CD4-positive, alpha-beta T cell treated with Interleukin-6 for 4 hours (primary cell): ENCODE measurements around the gene DHRS3.
"Not testable (repeated sequence)": the region's sequence is repeated elsewhere in the genome, so short reads cannot be mapped to it uniquely, and the experiment has no call there.

Experiments used
- DNase-seq: peaks from one replicate; pipeline ENCODE4 v3.0.0-alpha.2; 2020; ENCODE audit warnings: mixed read lengths

Gene DHRS3

DNA sequence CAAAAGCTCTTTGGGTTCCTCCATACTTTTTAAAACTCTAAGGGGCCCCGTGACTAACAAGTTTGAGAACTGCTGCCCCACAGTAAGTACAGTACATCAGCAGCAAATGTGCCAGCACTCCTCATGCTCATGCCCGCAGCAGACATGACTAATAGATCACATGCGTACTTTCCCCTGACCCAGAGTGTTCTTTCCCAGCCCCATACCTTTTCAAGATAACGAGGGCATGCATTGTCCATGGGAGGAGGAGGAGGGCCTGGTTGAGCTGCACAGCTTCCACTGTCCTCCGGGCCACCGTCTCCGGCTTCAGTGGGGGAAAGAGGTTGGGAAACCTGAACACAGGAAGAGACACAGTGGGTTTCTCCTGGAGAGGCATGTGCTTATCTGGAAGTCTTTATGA lies 45.5 kb downstream of the DHRS3 start:
- no peak for DNase-seq

DNA sequence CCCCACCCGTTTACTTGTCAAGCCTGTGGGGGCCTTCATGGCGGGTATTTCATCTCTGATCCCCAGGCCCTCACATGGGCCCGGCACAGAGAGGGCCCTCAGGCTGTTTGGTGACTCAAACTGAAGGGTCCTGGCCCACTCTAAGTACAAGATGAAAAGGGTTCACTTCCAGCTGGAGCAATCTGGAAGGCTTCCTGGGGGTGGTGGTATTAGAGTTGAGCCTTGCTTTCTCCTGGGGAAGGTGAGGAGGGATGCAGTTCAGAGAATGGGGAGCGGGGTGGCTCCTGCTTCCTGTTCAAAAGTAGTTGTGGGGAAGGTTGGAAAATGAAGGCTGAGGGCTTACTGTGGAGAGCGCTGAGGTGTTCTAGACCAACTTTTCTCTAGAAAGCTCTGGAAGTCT lies 47.7 kb downstream of the DHRS3 start:
- DNase-seq = no peak

DNA sequence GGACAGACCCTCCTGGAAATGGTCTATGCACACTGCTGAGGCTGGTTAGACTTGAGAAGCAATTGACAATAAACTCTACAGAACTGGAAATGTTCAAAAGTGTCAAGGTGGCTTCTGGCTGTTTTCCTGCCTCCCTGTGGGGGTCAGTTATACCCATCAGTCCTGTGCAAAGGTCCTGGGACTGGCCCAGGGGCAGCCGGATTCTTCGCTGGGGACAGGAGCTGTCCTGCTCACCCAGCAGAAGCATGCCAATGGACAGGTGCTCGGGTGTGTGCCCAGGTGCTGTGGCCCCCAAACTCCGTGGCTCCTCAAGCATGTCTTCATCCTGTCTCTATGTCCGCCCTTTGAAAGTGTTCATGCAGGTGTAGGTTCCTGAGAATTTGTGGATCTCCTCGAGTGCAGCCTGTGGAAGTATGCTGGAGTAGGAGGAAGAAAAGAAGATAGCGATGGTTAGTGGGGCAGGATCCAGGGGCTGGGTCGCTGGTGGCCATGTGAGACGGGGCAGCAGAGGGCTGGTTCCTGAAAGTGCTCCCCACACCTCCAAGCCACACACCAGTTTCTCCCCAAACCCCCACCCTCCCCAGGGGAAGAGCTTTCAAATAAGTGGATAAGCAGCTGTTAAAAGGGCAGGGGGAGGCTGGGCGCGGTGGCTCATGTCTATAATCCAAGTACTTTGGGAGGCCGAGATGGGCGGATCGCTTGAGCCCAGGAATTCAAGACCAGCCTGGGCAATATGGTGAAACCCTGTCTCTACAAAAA lies 49.8 kb downstream of the DHRS3 start:
- DNase-seq = no peak

DNA sequence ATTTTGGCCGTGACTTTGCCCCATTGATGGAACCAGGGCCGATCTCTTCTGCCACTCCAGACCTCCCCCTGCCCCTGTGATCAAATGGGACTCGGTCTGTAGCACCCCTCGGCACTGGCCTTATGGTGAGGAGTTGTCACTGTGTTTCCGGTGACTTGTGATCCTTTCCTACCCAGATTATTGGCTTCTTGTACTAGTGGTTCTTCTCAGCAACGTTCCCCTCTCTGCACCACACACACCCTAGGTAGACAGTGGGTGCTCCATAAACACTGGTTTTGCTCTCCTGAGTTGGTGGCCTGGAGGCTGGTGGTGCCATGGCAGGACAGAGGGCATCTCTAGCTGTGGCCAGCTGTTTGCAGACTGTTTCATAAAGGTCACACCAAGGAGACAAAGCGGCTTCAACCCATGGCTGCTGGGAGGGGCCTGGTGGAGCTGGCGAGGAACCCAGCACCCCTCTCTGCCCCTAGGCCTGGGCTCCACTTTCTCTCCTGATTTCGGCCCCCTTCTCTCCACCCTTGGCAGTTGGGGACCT lies 50.7 kb downstream of the DHRS3 start:
- no peak for DNase-seq

DNA sequence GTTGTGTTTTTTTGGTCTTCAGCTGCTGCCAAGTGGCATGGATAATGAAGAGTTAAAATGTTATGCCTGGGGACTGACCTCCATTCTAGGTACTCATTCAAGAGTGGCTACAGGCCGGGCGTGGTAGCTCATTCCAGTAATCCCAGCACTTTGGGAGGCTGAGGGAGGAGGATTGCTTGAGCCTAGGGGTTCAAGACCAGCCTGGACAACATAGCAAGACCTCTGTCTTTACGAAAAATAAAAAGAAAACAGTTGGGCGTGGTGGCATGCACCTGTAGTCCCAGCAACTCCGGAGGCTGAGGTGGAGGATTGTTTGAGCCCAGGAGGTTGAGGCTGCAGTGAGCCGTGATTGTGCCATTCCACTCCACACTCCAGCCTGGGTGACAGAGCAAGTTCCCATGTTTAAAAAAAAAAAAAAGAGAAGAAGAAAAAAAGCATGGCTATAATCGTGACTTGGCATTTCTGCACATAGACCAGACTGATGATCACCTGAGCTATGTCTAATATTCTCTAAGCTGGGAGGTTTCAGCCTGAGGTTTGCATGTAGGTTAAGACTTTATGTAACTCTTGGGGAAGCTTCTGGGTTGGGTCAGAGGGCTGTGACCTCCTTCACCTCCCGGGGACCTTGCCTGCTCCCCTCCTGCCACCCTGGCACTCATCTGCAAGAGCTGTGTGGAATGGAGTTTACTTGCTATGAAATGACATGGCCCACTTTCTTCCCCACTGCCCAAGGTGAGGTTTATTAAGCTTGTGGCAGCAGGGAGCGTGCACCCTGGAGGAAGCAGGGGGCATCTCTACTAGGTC lies 51.3 kb downstream of the DHRS3 start:
- no peak for DNase-seq

DNA sequence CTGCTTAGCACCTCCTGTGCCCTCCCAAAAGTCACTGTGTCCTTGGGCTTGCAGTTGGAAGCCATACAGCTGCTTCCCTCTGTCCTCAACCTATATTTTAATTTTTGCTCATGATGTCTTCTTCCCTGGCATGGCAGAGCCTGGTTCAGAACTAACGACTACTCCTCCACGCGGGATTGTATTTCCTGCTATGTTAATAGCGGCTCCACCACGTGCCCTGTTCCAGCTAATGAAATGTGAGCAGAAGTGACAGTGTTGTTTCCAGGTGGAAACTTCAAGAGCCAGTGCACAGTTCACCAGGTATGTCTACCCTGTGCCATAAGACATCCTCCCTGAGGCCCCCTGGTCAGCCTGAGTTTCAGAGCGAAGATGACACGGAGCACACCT lies 52.1 kb downstream of the DHRS3 start:
- no peak for DNase-seq

DNA sequence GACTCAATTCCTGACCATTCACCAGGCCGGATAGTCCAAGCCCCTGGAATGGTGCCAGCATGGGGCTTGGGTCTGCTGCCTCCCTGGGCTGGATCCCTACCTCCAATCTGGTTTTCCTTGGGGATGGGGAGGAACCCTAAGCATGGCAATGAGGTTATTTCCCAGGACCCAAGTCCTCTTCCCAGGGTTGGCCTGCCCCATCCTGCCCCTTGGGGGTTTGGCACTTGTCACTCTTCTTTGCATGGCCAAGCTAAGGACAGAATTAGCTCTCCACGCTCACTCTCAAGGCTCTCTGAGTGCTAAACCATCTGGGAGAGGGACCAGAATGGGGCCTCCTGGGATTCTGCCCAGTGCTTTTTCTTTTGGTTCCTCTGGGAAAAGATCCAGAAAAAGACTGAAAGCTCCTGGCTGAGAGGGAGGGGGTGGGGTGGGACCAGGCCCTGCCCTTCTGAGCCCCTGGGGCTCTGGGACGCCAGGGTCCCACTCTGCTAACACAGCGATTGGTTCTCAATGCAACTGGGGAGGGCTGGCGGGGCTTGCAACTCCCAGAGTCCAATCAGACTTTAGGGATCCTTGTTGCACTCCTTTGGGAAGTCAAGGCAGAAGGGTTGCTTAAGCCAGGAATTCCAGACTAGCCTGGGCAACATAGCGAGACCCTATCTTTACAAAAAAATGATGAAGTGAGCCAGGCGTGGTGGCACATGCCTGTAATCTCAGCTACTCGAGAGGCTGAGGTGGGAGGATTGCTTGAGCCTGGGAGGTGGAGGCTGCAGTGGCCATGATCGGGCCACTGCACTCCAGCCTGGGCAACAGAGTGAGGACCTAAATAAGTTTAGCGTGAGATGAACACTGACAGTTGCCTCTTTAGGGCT lies 52.7 kb downstream of the DHRS3 start:
- DNase-seq = no peak

DNA sequence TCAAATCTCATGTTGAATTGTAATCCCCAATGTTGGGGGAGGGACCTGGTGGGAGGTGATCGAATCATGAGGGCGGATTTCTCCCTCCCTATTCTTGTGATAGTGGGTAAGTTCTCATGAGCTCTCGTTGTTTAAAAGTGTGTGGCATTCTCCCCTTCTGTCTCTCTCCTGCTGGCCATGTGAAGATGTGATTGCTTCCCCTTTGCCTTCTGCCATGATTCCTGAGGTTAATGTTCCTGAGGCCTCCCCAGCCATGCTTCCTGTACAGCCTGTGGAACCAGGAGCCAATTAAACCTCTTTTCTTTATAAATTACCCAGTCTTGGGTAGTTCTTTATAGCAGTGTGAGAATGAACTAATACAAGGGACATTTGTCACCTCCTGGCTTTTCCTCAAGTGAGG lies 53.8 kb downstream of the DHRS3 start:
- DNase-seq = not testable (repeated sequence)

DNA sequence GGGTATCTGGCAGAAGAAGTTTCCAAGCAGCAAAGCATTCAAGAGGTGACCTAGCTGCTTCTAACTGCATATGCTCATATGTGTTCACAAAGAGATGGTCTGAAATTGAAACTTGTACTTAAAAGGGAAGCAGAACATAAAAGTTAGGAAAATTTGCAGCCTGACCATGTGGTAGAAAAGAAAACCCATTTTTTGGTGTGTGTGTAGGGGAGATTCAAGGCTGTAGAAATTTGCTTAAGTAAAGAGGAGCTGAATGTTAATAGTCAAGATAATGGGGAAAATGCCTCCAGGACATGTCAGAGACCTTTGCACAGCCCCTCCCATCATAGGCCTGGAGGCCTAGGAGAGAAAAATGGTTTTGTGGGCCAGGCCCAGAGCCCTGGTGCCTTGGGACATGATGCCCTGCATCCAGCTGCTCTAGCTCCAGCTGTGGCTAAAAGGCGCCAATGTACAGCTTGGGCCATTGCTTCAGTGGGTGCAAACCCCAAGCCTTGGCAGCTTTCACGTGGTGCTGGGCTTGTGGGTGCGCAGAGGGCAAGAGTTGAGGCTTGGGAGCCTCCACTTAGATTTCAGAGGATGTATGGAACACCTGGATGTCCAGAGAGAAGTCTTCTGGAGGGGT lies 54.9 kb downstream of the DHRS3 start:
- DNase-seq = no peak

DNA sequence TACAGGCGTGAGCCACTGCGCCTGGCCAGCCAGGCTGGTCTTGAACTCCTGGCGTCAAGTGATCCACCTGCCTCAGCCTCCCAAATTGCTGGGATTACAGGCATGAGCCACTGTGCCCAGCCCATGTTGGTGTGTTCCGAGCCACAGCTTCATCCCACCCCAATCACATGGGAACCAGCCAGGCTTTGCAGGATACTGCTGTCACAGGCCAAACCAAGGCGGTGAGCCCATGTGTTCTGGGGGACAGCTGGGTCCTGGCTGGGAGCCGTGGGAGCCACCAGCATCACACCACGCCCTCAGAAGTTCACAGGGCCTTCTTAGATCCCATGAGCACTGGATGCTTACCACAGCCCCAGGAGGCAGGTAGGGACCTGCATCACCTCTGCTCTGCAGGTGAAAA lies 56.9 kb downstream of the DHRS3 start:
- no peak for DNase-seq

DNA sequence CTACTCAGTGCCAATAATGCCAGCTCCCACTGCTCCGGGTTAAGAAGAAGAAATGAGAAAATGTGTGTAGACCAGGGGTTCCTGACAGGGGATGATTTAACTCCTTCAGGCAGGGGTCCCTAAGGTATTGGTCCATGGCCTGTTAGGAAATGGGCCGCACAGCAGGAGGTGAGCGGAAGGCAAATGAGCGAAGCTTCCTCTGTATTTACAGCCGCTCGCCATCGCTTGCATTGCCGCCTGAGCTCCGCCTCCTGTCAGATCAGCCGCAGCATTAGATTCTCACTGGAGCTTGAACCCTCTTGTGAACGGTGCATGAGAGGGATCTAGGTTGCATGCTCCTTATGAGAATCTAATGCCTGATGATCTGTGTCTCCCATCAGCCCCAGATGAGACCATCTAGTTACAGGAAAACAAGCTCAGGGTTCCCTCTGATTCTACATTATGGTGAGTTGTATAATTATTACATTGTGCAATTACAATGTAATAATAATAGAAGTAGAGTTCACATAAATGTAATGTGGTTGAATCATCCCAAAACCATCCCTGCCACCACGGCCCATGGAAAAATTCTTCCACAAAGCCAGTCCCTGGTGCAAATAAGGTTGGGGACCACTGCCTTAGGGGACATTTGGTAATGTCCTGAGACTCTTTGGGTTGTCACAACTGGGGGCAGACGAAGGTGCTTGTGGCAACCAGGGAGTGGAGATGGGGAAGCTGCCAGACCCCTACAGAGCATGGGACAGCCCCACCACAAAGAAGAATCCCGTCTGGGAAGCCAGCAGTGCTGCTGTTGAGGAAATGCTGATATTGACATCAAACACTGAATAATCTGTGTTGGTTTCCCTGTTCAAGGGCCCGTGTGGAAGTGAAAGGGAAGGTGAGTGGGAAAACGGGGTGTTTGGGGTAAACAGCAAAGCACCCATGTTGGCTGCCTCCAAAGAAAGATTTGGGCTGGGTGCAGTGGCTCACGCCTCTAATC lies 60.8 kb downstream of the DHRS3 start:
- DNase-seq = no peak

DNA sequence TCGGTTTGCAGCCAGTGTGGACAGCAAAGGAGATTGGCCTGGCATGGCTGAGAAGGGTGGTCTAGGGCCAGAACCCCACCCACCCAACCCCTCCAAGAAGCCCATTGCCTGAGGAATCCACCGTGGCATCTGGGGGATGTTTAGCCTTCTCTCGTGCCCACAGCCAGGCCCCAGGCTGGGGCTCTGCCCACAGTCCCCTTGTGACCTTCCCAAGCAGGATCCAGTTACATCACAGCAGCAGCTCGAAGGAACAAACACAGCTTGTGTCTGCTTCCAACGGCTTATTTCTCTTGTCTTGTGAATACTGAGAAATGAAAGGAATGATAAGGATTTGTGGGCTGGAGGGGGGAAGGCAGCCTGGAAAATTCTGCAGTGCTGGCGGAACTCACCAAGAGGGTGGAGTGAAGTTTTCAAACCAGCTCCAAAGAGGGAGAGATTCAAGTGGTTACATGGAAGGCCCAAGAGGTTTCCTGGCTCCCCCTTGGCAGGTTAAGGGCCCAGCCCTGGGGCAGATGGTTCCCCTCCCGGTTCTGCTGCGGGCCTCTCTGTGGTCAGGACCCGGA lies 61.6 kb downstream of the DHRS3 start:
- DNase-seq = no peak

DNA sequence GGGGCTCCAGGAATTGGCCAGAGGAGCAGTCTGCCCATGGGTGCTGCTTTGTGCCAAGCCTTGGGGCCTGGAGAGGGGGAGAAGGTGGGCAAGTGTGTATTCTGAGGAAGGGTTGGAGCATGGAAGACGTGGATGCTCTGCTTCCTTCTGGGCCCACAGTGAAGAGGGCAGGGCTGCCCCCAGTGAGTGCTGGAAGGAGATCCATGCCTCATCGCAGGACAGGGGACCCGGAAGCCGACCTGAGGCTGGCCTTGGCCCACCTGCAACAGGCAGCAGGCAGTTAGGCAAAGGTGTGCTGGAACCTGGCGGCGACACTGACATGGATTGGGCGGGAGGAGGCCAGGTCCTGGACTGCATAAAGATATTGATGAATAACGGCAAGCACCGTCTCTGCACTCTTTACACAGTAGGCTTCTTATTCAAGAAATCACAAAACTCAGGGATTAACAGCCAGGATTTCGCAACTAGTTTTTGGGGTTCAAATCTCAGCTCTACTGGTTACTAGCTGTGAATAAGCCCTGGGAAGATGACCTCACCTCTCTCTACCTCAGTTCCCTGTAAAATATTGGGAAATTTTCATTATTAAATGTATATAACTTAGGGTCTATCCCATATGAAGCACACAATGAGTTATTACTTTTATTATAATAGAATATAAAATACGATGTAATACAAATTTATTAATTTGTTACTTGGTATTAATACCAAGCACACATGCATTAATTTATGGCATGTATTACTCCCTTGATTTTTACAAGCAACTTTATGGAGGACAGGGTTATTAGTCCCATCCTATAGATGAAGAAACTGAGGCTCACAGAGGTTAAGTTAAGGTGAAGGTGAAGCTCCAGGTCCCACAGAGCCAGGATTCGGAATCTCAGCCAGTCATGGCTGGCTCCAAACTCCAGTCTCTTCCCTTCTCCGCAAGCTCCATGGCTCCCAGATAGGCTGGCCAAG lies 62.3 kb downstream of the DHRS3 start:
- DNase-seq = no peak

DNA sequence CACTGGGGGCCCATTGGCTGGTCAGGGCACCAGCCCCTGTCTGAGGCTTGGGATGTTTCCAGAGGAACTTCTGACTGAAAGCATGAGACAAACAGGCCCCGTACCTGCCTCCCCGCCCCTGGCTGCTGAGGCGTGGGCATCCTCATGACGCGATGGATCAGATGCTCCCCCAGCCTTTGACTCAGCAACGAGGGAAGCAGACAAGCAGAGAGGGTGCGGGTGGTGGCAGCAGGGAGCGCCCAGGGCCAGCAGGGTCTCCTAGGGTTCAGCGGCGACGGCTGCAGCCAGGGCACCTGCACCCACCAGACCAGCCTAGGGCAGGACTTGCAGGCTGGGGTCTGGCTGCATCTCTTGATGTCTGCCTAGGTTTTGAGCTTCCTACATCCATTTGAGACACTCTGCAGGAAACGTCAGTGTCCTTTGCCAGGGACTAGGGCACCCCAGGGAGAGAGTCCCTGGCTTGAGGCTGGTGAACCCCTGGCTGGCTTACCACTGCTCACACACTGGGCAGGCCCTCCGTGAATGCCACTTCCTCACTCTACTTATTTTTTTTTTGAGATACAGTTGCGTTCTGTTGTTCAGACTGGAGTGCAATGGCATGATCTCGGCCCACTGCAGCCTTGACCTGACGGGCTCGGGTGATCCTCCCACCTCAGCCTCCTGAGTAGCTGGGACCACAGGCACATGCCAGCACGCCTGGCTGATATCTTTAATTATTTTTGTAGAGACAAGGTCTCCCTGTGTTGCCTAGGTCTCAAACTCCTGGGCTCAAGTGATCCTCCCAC lies 63.3 kb downstream of the DHRS3 start:
- no peak for DNase-seq

DNA sequence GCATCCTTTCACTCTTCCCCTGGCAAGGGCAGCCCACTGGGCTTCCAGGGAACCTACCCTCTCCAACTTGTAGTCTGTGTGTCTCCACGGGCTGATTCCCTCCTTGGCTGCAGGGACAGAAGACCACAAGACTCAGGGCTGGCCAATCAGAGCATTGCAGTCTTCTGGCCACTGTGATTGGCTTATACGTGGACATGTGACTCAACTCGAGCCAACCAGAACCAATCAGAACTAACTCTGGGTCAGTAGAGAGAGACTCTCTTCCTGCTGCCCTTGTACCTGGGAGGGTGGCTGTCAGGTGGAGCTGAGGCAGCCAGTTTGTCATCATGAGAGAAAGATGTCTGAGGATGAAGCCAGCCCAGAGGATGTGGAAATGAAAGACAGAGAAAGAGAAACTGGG lies 64.0 kb downstream of the DHRS3 start:
- no peak for DNase-seq

DNA sequence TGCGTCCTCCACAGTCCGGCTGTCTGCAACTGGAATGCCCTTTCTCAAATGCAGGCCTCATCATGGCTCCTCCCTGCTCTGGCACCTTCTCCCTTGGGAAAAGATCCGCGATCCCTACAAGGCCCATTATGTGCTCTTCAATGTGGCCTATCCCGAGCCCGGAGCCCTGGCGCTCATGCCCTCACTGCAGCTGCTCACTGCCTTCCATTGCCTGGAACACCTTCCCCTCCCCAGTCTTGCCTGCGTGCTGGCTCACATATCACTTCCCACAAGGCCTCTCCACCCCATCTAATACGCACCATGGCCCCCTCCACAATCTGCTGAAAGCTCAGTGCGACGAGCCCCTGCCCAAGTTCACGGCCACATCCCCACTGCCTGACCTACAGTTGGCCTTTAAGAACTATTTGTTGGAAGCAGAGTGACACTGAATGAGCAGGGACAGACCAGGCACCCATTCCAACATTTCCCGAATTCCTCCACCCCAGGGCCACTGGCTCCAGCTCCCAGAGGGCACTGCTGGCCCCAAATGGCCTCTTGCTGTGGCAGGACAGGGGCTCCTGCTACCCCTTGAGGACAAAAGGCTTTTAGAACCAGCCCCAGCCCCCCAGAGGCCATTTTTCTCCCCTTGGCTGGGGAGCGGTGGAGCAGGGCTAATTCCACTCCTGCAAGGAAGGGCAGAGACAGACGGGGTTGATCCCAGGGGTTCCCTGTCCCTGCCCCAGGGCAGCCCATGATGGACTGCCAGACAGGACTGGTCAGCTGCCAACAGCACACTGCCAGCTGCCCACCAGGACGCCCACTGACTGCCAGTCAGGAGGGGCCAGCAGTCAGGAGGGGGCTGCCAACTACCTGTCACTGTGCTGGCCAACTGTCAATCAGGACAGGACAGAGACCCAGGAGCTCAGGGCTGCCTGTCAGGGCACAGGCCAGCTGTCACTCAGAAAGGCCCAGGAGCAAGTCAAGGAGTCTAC lies 64.8 kb downstream of the DHRS3 start:
- DNase-seq = no peak

DNA sequence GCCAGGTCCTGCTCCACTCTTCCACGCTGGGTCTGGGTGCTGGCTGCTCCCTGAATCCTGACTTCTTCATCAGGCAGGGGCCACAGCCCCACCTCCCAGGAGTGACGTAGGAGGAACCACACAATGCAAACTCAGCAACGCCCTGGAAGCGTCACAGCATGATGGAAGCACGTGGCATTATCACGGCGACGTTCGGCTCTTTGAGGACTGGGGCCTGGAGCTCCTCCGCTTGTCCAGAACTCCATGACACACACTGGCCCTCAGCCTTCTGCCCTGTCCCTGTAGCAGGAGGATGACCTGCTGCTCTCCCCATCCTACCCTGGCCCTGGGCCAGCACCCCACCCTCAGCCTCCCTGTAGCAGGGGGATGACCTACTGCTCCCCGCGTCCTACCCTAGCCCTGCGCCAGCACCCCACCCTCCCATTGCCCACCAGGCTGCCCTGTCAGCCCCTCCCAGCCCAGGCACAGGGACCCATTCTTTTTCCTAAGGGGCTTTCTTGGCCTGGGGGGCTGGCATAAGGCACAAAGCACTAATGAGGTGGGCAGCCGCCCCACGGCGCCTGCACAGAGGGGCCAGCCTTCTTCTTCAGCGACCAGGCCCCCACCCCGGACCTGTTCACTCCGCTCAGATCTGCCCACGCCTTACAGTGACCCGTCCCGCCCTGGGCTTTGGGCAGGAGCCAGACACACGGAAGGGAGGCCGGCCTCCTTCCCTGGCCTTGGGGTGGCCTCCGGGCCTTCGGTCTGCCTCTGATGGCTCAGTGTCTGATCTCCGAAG lies 65.7 kb downstream of the DHRS3 start:
- DNase-seq = no peak
